IPS-18c (cell line): ENCODE results near the gene TLR3.

ENCODE experiments used
- H3K4me3 ChIP-seq: 2 replicates; pipeline ENCODE4 v1.7.0; 2013; ENCODE audit warnings: low read depth, mild to moderate bottlenecking, low read length, moderate library complexity; ENCODE audit not compliant: insufficient read depth
- H3K9me3 ChIP-seq: one replicate; pipeline ENCODE4 v1.6.1; 2013; ENCODE audit warnings: mild to moderate bottlenecking, low read length, moderate library complexity; ENCODE audit not compliant: control insufficient read depth, insufficient read depth

The TLR3 gene

DNA sequence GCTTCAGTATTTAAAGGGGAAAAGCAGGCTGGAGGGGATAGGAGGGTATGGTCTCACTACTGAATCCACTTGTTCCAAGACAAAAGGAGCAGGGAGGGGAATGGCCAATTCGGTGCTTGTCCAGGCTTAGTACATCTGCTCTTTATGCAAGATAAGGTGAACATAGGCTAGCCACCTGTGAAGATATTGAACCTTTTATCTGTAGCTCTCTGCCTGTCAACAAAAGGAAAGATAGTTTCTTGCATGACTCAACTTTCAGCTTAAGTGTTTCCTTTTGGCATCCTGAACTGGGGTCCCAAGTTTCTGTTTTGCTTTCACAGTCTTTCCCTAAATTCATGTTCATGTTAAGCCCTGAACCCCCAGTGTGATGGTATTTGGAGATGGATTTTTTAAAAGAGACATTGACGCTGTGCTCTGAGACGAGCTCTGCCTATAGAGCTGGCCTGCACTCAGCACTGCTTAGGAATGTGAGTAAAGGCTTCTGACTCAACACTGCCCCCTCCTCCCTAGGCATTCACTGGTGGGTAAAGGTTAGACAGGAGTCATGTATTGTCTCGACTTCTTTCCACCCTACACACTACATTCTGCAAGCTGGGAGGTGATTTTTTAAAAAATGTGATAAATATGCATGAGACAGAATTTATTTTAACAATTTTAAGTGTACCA, 63.8 kb downstream of the TLR3 start:
- H3K9me3 ChIP-seq, result no peaks in the 10 kb centered on the region
- H3K4me3 ChIP-seq, result no peak overlapping the region

- Histone ChIP-seq H3K9me3 (no peaks in the 10 kb centered on the region), H3K4me3 (no peak overlapping the region)
Observed at GRCh38 chr4:186134257-186134656, 65.3 kb downstream of the TLR3 start.

DNA sequence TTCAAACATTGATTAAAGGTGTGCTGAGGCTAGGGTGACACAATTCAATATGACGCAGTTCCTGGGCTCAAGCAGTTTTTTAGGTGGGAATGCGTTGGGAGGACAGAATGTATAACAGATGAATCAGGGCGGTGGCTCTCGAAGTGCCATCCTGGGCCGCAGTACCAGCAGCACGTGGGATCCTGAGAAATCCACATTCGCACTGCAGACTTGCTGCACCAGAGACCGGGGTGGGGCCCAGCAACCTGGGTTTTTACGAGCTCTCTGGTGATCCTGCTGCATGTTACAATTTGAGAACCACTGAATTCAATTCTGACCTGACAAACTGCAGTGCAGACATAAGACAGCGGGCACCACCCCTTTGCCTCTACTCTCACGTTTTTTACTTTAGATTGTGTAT, 65.9 kb downstream of the TLR3 start:
- no peak overlapping the region for H3K4me3 ChIP-seq
- H3K9me3 ChIP-seq, result no peaks in the 10 kb centered on the region

GRCh38 chr4:186137196-186137794, 68.3 kb downstream of the TLR3 start:
- Histone ChIP-seq H3K9me3 (no peaks in the 10 kb centered on the region), H3K4me3 (no peak overlapping the region)
